Adrenal gland (tissue), 12 donors: ENCODE results near the gene ZBP1. TPM values are rescaled to one million over a fixed set of nuclear protein-coding genes. Genes with fewer than 3 reads are reported as not detected.

Experiments used
- DNase-seq, 7 donors: peaks; one replicate each; pipeline ENCODE4 v3.0.0-alpha.2; 2019 to 2020
- H3K27ac ChIP-seq, 5 donors: fragments of 200-600 bp; sonication (generic) in 4 of 5; 1 replicate in 3 of 5; 2 replicates in 2 of 5; pipeline versions ENCODE4 v1.5.1 to v1.8.0; 2016 to 2020; ENCODE audit warnings: mild to moderate bottlenecking in 1 of 5
- H3K27me3 ChIP-seq: fragments of 200-600 bp; 2 replicates; pipeline ENCODE4 v1.8.0; 2021
- H3K36me3 ChIP-seq, 2 donors: fragments of 200-600 bp; replicated peaks in 1 of 2; 1 replicate in 1 of 2; 2 replicates in 1 of 2; pipeline versions ENCODE4 v1.5.1 to v1.8.0; 2018 to 2022
- H3K4me1 ChIP-seq, 2 donors: fragments of 200-600 bp; replicated peaks in 1 of 2; 1 replicate in 1 of 2; 2 replicates in 1 of 2; pipeline versions ENCODE4 v1.5.1 to v1.8.0; 2018 to 2021
- H3K4me3 ChIP-seq, 4 donors: fragments of 200-600 bp; sonication (generic) in 3 of 4; one replicate each; pipeline ENCODE4 v1.5.1; 2016 to 2018
- H3K9me3 ChIP-seq, 3 donors: fragments of 200-600 bp; sonication (generic) in 1 of 3; replicated peaks in 1 of 3; 1 replicate in 2 of 3; 2 replicates in 1 of 3; pipeline versions ENCODE4 v1.5.1 to v1.8.0; 2016 to 2021
- POLR2A ChIP-seq, 2 donors: fragments of 450-650 bp; IDR thresholded peaks; one replicate each; pipeline ENCODE4 v1.6.1; 2017; ENCODE audit warnings: antibody characterized with exemption in 2 of 2, mild to moderate bottlenecking in 2 of 2, moderate library complexity in 1 of 2
- WGBS, 4 donors: extraction: QIAGEN DNeasy Blood & Tissue Kit in 2 of 4; methylation state at CpG; one replicate each; pipeline versions ENCODE4 v1.1.5 to v1.1.7; 2013 to 2017; 5-methylcytosine and 5-hydroxymethylcytosine counted together
- intact Hi-C, 2 donors: fragments of 100-400 bp; cut with DNase I; formaldehyde crosslinking; loops; one replicate each; pipeline versions ENCODE4 v1.14.1 to v1.15.0; 2022 to 2023
- polyA plus RNA-seq, 3 donors: library from polyadenylated mRNA; stranded (reverse); fragments of 200-250 nt in 2 of 3; fragments of 350-450 nt in 1 of 3; fragmentation: Illumina TruSeq in 1 of 3; extraction: RNeasy Lipid Tissue Mini Kit (QIAGEN cat#74804) in 1 of 3; gene quantifications; one replicate each; pipeline ENCODE4 v1.2.3, GENCODE V29; 2013 to 2014
- total RNA-seq, 9 donors: library from RNA; depleted of rRNA in 4 of 9; stranded (reverse); fragments of >200 nt in 4 of 9; fragments of 120-200 nt in 1 of 9; fragmentation: NEBNext Ultra II Directional in 1 of 9; extraction: Animal tissue kit (Norgen Biotek cat#: 25700) in 1 of 9; gene quantifications; one replicate each; pipeline versions ENCODE4 v1.1.0 to v1.2.4, GENCODE V29; 2013 to 2023
- TF ChIP-seq, protein P1 (sequence below), 6 experiments: fragments of 450-650 bp in 4 of 6; fragments of 200-600 bp in 2 of 6; sonication (generic) in 1 of 6; IDR thresholded peaks; 1 replicate in 5 of 6; 2 replicates in 1 of 6; pipeline versions ENCODE4 v1.5.1 to v1.8.0; 2016 to 2021; ENCODE audit warnings: antibody characterized with exemption in 6 of 6, mild to moderate bottlenecking in 2 of 6, moderate library complexity in 1 of 6
- donor health status: healthy with polysubstance abuse.
- donor health status: Bipolar disorder and iron deficiency.
- donor health status: DM: yes; HTN: yes; CAD: no.
- donor health status: DM: no; HTN: no; CAD: no.
- donor health status: DM: no; HTN: no; CAD: no.
- donor health status: DM: yes; HTN: yes; CAD: no.

ZBP1 gene
- total and polyA plus RNA-seq, 12 donors: 0.14 to 2.9 (median 0.68) TPM; not detected in 3

- Histone ChIP-seq H3K36me3 (no peaks in the 10 kb centered on the region), H3K4me1 (no peaks in the 10 kb centered on the region), H3K27me3 (no peaks in the 10 kb centered on the region), H3K4me3 (no peak overlapping the region), H3K9me3 (no peaks in the 10 kb centered on the region), H3K27ac (no peak overlapping the region)
- intact Hi-C loops: no loop called here
- TF ChIP-seq, protein P1, sequence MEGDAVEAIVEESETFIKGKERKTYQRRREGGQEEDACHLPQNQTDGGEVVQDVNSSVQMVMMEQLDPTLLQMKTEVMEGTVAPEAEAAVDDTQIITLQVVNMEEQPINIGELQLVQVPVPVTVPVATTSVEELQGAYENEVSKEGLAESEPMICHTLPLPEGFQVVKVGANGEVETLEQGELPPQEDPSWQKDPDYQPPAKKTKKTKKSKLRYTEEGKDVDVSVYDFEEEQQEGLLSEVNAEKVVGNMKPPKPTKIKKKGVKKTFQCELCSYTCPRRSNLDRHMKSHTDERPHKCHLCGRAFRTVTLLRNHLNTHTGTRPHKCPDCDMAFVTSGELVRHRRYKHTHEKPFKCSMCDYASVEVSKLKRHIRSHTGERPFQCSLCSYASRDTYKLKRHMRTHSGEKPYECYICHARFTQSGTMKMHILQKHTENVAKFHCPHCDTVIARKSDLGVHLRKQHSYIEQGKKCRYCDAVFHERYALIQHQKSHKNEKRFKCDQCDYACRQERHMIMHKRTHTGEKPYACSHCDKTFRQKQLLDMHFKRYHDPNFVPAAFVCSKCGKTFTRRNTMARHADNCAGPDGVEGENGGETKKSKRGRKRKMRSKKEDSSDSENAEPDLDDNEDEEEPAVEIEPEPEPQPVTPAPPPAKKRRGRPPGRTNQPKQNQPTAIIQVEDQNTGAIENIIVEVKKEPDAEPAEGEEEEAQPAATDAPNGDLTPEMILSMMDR (IDR thresholded peaks at IDR 0.05): no peak
- TF ChIP-seq POLR2A (IDR thresholded peaks at IDR 0.05): no peak
- WGBS, 4 donors: 75 to 85% (median 84%) methylated on average over 10 to 16 of the region's 16 CpGs
- peak in 2 of 7 donors; percentile 3 to 33 for DNase-seq
Measured at GRCh38 chr20:57614490-57615444, 5.5 kb downstream of the ZBP1 start.

DNA sequence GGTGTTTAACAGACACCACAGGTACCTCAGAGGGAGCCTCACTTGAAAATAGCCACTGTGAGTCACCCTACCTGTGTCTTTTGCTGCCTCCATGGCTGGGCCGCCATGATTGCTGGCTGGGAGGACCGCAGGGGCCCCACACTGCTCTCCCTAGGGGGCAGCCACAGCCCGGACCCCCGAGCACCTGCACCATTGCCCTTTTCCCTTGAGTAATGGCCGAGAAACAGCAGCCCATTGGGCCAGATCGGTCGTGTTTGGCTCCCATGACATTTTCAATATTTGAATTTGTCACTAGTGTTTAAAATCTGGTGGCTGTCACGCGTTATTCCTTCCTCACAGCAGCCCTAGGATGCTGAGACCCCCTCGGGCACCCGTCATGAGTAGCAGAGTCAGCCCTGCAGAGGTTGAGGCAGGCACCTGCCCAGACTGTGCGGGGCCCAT lies 6.7 kb downstream of the ZBP1 start:
- intact Hi-C loops: no loop called here
- 71 to 82% (median 74%) methylated on average over 12 of the region's 12 CpGs for WGBS, 4 donors
- no peaks in the 10 kb centered on the region for H3K27me3 ChIP-seq

GRCh38 chr20:57612916-57613315 lies 7.3 kb downstream of the ZBP1 start:
- Histone ChIP-seq H3K27me3 (no peaks in the 10 kb centered on the region), H3K4me3 (no peak overlapping the region), H3K27ac (no peak overlapping the region), H3K4me1 (no peaks in the 10 kb centered on the region), H3K9me3 (no peaks in the 10 kb centered on the region), H3K36me3 (no peaks in the 10 kb centered on the region)
- peak in 1 of 7 donors; percentile 23 for DNase-seq
- WGBS, 4 donors: 81 to 90% (median 85%) methylated on average over 7 of the region's 7 CpGs
- no peak for TF ChIP-seq POLR2A (IDR thresholded peaks at IDR 0.05)
- TF ChIP-seq, protein P1 (IDR thresholded peaks at IDR 0.05): no peak
- intact Hi-C loops: no loop called here

More for the DNA sequence above, 6.7 kb downstream of the ZBP1 start:
- no peak for DNase-seq
- H3K4me1 ChIP-seq: no peaks in the 10 kb centered on the region
- no peaks in the 10 kb centered on the region for H3K9me3 ChIP-seq
- H3K36me3 ChIP-seq: no peaks in the 10 kb centered on the region
- no peak overlapping the region for H3K27ac ChIP-seq
- no peak overlapping the region for H3K4me3 ChIP-seq
- TF ChIP-seq, protein P1 (IDR thresholded peaks at IDR 0.05): no peak
- TF ChIP-seq POLR2A (IDR thresholded peaks at IDR 0.05): no peak

- Histone ChIP-seq H3K27ac (no peak overlapping the region), H3K4me3 (no peak overlapping the region), H3K4me1 (no peaks in the 10 kb centered on the region), H3K9me3 (no peaks in the 10 kb centered on the region), H3K27me3 (no peaks in the 10 kb centered on the region), H3K36me3 (no peaks in the 10 kb centered on the region)
- intact Hi-C loops: no loop called here
- WGBS, 4 donors: 77 to 82% (median 80%) methylated on average over 7 of the region's 7 CpGs
- peak in 1 of 7 donors; percentile 14 for DNase-seq
- TF ChIP-seq, protein P1 (IDR thresholded peaks at IDR 0.05): no peak
- no peak for TF ChIP-seq POLR2A (IDR thresholded peaks at IDR 0.05)
Measured at GRCh38 chr20:57612436-57612835, 7.8 kb downstream of the ZBP1 start.
